ENCODE measurements around the gene MLF1.
"Not testable (repeated sequence)": the region's sequence is repeated elsewhere in the genome, so short reads cannot be mapped to it uniquely, and the experiment has no call there.

Gene MLF1

GRCh38 chr3:158570999-158571702 is at the start of gene MLF1:
Gene MLF1 (plus strand): TSS chr3:158571194. CDS start chr3:158571301, 107 bp downstream.
- peak; percentile 95 for DNase-seq

- no peak for DNase-seq
Observed at GRCh38 chr3:158522221-158523136, 48.5 kb upstream of the MLF1 start.

GRCh38 chr3:158528076-158528674 is 42.8 kb upstream of the MLF1 start:
- no peak for DNase-seq

- peak; percentile 24 for DNase-seq
Observed at GRCh38 chr3:158531334-158531733, 39.7 kb upstream of the MLF1 start.

- DNase-seq, result peak; percentile 5
Observed at GRCh38 chr3:158532099-158532734, 38.8 kb upstream of the MLF1 start.

- no peak for DNase-seq
Observed at GRCh38 chr3:158535918-158536317, 35.1 kb upstream of the MLF1 start.

GRCh38 chr3:158539414-158540014 is 31.5 kb upstream of the MLF1 start:
- peak; percentile 9 for DNase-seq

- no peak for DNase-seq
Observed at GRCh38 chr3:158540066-158540465, 30.9 kb upstream of the MLF1 start.

- no peak for DNase-seq
Observed at GRCh38 chr3:158548691-158549090, 22.3 kb upstream of the MLF1 start.

GRCh38 chr3:158549938-158550337 is 21.1 kb upstream of the MLF1 start:
- DNase-seq, result not testable (repeated sequence)

- DNase-seq, result no peak
Observed at GRCh38 chr3:158552124-158552523, 18.9 kb upstream of the MLF1 start.

- no peak for DNase-seq
Observed at GRCh38 chr3:158559504-158559903, 11.5 kb upstream of the MLF1 start.

GRCh38 chr3:158560979-158561378 is 10.0 kb upstream of the MLF1 start:
- no peak for DNase-seq

GRCh38 chr3:158562674-158563073 is 8.3 kb upstream of the MLF1 start:
- DNase-seq, result no peak

GRCh38 chr3:158563076-158563475 is 7.9 kb upstream of the MLF1 start:
- DNase-seq, result no peak

GRCh38 chr3:158565076-158565475 is 5.9 kb upstream of the MLF1 start:
- DNase-seq, result no peak

- DNase-seq, result no peak
Observed at GRCh38 chr3:158568784-158569183, 2.2 kb upstream of the MLF1 start.

GRCh38 chr3:158569794-158570193 is 1.2 kb upstream of the MLF1 start:
- DNase-seq, result no peak

- no peak for DNase-seq
Observed at GRCh38 chr3:158571969-158572765, 1.2 kb downstream of the MLF1 start.

- no peak for DNase-seq
Observed at GRCh38 chr3:158572766-158573060, 1.7 kb downstream of the MLF1 start.

- DNase-seq, result no peak
Observed at GRCh38 chr3:158573714-158574113, 2.7 kb downstream of the MLF1 start.

- DNase-seq, result no peak
Observed at GRCh38 chr3:158574646-158575045, 3.7 kb downstream of the MLF1 start.

All from NCI-H2029 (cell line).